GM23338 (cell line): Measurements from ENCODE around the gene TMEM150A. TPM values are rescaled to one million over a fixed set of nuclear protein-coding genes. Genes with fewer than 3 reads are reported as not detected.

ENCODE experiments used
- ATAC-seq: fragments of 200-7000 bp; cut with Tn5 transposase; 3 replicates; pipeline ENCODE4 v1.9.1; 2020
- DNase-seq: peaks from one replicate; pipeline ENCODE4 v3.0.0-alpha.2; 2015; ENCODE audit warnings: low spot score
- H2AFZ ChIP-seq: fragments of 200-600 bp; sonication (generic); 2 replicates; pipeline ENCODE4 v1.8.0; 2016; ENCODE audit warnings: antibody characterized with exemption, mild to moderate bottlenecking, moderate library complexity
- H3F3A ChIP-seq: fragments of 200-600 bp; sonication (generic); replicated peaks from 2 replicates; pipeline ENCODE4 v1.8.0; 2017; ENCODE audit warnings: antibody characterized with exemption, mixed run types, low read depth
- H3K27ac ChIP-seq: fragments of 200-600 bp; sonication (generic); 2 replicates; pipeline ENCODE4 v1.6.1; 2016; ENCODE audit warnings: low read depth
- H3K27me3 ChIP-seq: fragments of 200-600 bp; sonication (generic); 2 replicates; pipeline ENCODE4 v1.8.0; 2016; ENCODE audit warnings: mild to moderate bottlenecking, mixed run types, moderate library complexity; ENCODE audit not compliant: insufficient read depth
- H3K36me3 ChIP-seq: fragments of 200-600 bp; sonication (generic); 2 replicates; pipeline ENCODE4 v1.8.0; 2016; ENCODE audit warnings: mild to moderate bottlenecking; ENCODE audit not compliant: insufficient read depth
- H3K4me1 ChIP-seq: fragments of 200-600 bp; sonication (generic); 2 replicates; pipeline ENCODE4 v1.8.0; 2016; ENCODE audit warnings: mild to moderate bottlenecking, moderate library complexity; ENCODE audit not compliant: insufficient read depth
- H3K4me2 ChIP-seq: fragments of 200-600 bp; sonication (generic); 2 replicates; pipeline ENCODE4 v1.7.1; 2017; ENCODE audit warnings: mixed run types
- H3K4me3 ChIP-seq: fragments of 200-600 bp; sonication (generic); 2 replicates; pipeline ENCODE4 v1.6.1; 2016; ENCODE audit warnings: mixed run types
- H3K79me2 ChIP-seq: fragments of 200-600 bp; sonication (generic); replicated peaks from 2 replicates; pipeline ENCODE4 v1.8.0; 2017; ENCODE audit warnings: mild to moderate bottlenecking; ENCODE audit not compliant: insufficient read depth
- H3K9me2 ChIP-seq: fragments of 200-600 bp; sonication (generic); 2 replicates; pipeline ENCODE4 v1.8.0; 2017; ENCODE audit not compliant: insufficient read depth
- H4K20me1 ChIP-seq: fragments of 200-600 bp; sonication (generic); replicated peaks from 2 replicates; pipeline ENCODE4 v1.8.0; 2017; ENCODE audit warnings: mild to moderate bottlenecking; ENCODE audit not compliant: insufficient read depth
- H3K27ac Mint-ChIP-seq: 2 replicates; pipeline ENCODE4 v1.8.0; 2020; ENCODE audit warnings: inconsistent platforms, mild to moderate bottlenecking, moderate library complexity, mixed read lengths
- H3K27me3 Mint-ChIP-seq: 3 replicates; pipeline ENCODE4 v1.8.0; 2022; ENCODE audit warnings: low read depth, mild to moderate bottlenecking, moderate library complexity, mixed read lengths, inconsistent platforms; ENCODE audit not compliant: insufficient read depth, poor library complexity
- H3K36me3 Mint-ChIP-seq: 3 replicates; pipeline ENCODE4 v1.8.0; 2021; ENCODE audit warnings: low read depth, mild to moderate bottlenecking, inconsistent platforms, moderate library complexity, mixed read lengths
- H3K4me1 Mint-ChIP-seq: 3 replicates; pipeline ENCODE4 v1.8.0; 2020; ENCODE audit warnings: mild to moderate bottlenecking, inconsistent platforms, mixed read lengths
- H3K4me3 Mint-ChIP-seq: 3 replicates; pipeline ENCODE4 v1.8.0; 2021; ENCODE audit warnings: moderate library complexity, mild to moderate bottlenecking, inconsistent platforms, mixed read lengths
- H3K9me3 Mint-ChIP-seq: 3 replicates; pipeline ENCODE4 v1.8.0; 2020; ENCODE audit warnings: moderate library complexity, mild to moderate bottlenecking, inconsistent platforms, mixed read lengths
- CREB1 ChIP-seq: fragments of 250-450 bp; sonication (Bioruptor Pico); IDR thresholded peaks from 2 replicates; pipeline ENCODE4 v1.5.0; 2020; ENCODE audit warnings: low read depth, mild to moderate bottlenecking, moderate library complexity
- EZH2 ChIP-seq: fragments of 200-600 bp; sonication (generic); IDR thresholded peaks from one replicate; pipeline ENCODE4 v1.8.0; 2017; ENCODE audit warnings: antibody characterized with exemption, mild to moderate bottlenecking, low read depth; ENCODE audit not compliant: unreplicated experiment
- EZH2phosphoT487 ChIP-seq: fragments of 200-600 bp; sonication (generic); IDR thresholded peaks from one replicate; pipeline ENCODE4 v1.8.1; 2018; ENCODE audit warnings: antibody characterized with exemption; ENCODE audit not compliant: unreplicated experiment
- NANOG ChIP-seq: IDR thresholded peaks from 2 replicates; pipeline ENCODE4 v1.6.1; 2016; ENCODE audit warnings: antibody characterized with exemption, borderline replicate concordance
- POLR2AphosphoS5 ChIP-seq: IDR thresholded peaks from 2 replicates; pipeline ENCODE4 v1.6.1; 2016; ENCODE audit warnings: antibody characterized with exemption, low read depth
- ZNF331 ChIP-seq: fragments of 250-450 bp; sonication (Bioruptor Pico); IDR thresholded peaks from 2 replicates; pipeline ENCODE4 v1.5.0; 2020; ENCODE audit warnings: low read depth, mild to moderate bottlenecking, moderate library complexity
- polyA plus RNA-seq: library from polyadenylated mRNA; unstranded; fragments of >200 nt; fragmentation: Nextera tagmentation; extraction: Ambion mirVana; gene quantifications from 2 replicates; pipeline ENCODE4 v1.2.1, GENCODE V29; 2016
- total RNA-seq: library from RNA; depleted of rRNA; stranded (reverse); fragments of >200 nt; shearing (Covaris generic); gene quantifications from 2 replicates; pipeline ENCODE4 v1.2.3, GENCODE V29; 2014
- TF ChIP-seq, protein P1 (sequence below), 2 experiments: fragments of 200-600 bp in 1 of 2; sonication (generic) in 1 of 2; conservative IDR thresholded peaks; 2 replicates each; pipeline versions ENCODE4 v1.5.1 to v1.6.1; 2016 to 2017; ENCODE audit warnings: antibody characterized with exemption in 2 of 2, low read depth in 2 of 2, mild to moderate bottlenecking in 2 of 2, moderate library complexity in 1 of 2
- TF ChIP-seq, protein P2 (sequence below): IDR thresholded peaks from 2 replicates; pipeline ENCODE4 v1.6.1; 2016; ENCODE audit warnings: antibody characterized with exemption

Gene TMEM150A
- total and polyA plus RNA-seq, 2 experiments from 2014 or later: 16.4 to 27.9 TPM

DNA sequence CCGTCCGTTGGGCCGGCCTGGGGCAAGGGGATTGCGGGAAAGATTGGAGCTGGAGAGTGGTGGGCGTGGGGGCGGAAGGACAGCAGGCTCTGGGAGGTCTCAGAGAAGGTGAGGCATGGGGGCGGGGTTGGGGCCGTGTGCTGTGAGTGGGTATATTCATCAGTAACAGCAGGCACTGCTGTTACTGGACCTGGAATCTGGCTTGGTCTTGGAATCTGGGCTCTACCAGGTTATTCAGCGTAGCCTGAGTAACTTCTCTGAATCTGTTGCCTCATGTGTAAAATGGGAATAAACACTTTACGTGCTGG, 6.5 kb downstream of the TMEM150A start:
- ATAC-seq: peak; percentile 18
- DNase-seq: peak; percentile 48
- TF ChIP-seq NANOG: no peak
- H3K27me3 Mint-ChIP-seq: peaks cover 20% of the 10 kb centered on the region
- no peaks in the 10 kb centered on the region for H3K9me3 Mint-ChIP-seq
- Histone ChIP-seq H3K4me1 (peaks cover 6% of the 10 kb centered on the region), H3K27ac (no peak overlapping the region), H3K4me3 (peak overlapping the region; percentile 74), H3K27me3 (no peaks in the 10 kb centered on the region), H3F3A (no peaks in the 10 kb centered on the region), H3K36me3 (no peaks in the 10 kb centered on the region; the same call in 1 of the 2 replicates), H2AFZ (no peak overlapping the region; the same call in 1 of the 2 replicates), H3K9me2 (no peaks in the 10 kb centered on the region), H3K79me2 (peaks cover 14% of the 10 kb centered on the region), H3K4me2 (peak overlapping the region; percentile 82), H4K20me1 (0 out of 2 replicates have a peak, but pooled peaks cover 5% of the 10 kb centered on the region)
- peaks cover 7% of the 10 kb centered on the region; the same call in 1 of the 3 replicates for H3K36me3 Mint-ChIP-seq
- H3K27ac Mint-ChIP-seq: peak overlapping the region; percentile 90
- H3K4me3 Mint-ChIP-seq: peak overlapping the region; percentile 92
- peaks cover 8% of the 10 kb centered on the region; the same call in 2 of the 3 replicates for H3K4me1 Mint-ChIP-seq

DNA sequence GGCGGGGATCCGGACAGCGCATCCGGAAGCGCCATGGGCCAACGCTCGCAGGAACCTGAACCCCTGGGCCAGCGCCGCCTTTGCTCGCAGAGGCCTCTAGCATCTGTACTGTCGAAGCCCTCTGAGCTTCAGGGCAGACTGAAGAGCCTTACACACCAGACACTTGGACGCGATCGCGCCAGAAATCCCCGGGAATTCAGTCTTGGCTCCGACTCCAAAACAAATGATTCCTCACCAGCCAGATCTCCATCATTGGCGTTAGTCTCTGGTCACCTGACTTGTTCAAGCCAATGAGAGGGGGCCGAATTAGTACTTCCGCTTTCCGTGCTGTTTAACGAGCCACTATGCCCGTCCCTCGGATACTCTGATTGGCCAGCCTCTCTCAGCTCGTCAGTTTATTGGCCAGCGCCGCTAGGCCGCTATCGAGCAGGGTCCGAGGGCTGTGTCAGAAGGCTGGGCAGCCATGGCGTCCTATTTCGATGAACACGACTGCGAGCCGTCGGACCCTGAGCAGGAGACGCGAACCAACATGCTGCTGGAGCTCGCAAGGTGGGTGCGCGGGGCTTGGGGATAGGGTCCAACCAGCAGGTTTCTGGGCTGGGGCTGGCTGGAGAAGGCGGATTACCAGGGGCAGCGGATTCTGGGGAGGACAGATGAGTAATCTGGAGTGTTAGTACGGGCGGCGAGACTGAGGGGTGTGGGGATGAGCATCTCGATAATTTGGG, 7.0 kb downstream of the TMEM150A start, which contains the start of gene RNF181:
RNF181 (plus strand) TSS at position 445 of the 725 bp plus-strand sequence; CDS start at position 464, 19 bp downstream.
- peak; percentile 99 for DNase-seq
- H2AFZ ChIP-seq: peak within 1 kb of the TSS; percentile 11; the same call in 1 of the 2 replicates
- no peaks in the 10 kb centered on the region; the same call in 1 of the 2 replicates for H3K36me3 ChIP-seq
- Mint-ChIP-seq H3K9me3 (no peaks in the 10 kb centered on the region), H3K27me3 (peaks cover 17% of the 10 kb centered on the region), H3K4me1 (peaks cover 8% of the 10 kb centered on the region; the same call in 2 of the 3 replicates), H3K27ac (peak within 1 kb of the TSS; percentile 96), H3K36me3 (peaks cover 7% of the 10 kb centered on the region; the same call in 1 of the 3 replicates), H3K4me3 (peak within 1 kb of the TSS; percentile 92)
- peak within 1 kb of the TSS; percentile 86 for H3K4me2 ChIP-seq
- H4K20me1 ChIP-seq: 0 out of 2 replicates have a peak, but pooled peaks cover 5% of the 10 kb centered on the region
- H3F3A ChIP-seq: no peaks in the 10 kb centered on the region
- H3K4me1 ChIP-seq: peaks cover 6% of the 10 kb centered on the region
- TF ChIP-seq ZNF331 (CRISPR knock-in tag) (no peak), EZH2 (no peak), POLR2AphosphoS5 (peak; percentile 96), CREB1 (CRISPR knock-in tag) (peak; percentile 43; the same call in 1 of the 2 replicates), EZH2phosphoT487 (no peak), NANOG (no peak)
- TF ChIP-seq, protein P1, sequence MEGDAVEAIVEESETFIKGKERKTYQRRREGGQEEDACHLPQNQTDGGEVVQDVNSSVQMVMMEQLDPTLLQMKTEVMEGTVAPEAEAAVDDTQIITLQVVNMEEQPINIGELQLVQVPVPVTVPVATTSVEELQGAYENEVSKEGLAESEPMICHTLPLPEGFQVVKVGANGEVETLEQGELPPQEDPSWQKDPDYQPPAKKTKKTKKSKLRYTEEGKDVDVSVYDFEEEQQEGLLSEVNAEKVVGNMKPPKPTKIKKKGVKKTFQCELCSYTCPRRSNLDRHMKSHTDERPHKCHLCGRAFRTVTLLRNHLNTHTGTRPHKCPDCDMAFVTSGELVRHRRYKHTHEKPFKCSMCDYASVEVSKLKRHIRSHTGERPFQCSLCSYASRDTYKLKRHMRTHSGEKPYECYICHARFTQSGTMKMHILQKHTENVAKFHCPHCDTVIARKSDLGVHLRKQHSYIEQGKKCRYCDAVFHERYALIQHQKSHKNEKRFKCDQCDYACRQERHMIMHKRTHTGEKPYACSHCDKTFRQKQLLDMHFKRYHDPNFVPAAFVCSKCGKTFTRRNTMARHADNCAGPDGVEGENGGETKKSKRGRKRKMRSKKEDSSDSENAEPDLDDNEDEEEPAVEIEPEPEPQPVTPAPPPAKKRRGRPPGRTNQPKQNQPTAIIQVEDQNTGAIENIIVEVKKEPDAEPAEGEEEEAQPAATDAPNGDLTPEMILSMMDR (conservative IDR thresholded peaks at IDR 0.05; ENCODE audit: low read depth in 2 of 2): no peak
- TF ChIP-seq, protein P2, sequence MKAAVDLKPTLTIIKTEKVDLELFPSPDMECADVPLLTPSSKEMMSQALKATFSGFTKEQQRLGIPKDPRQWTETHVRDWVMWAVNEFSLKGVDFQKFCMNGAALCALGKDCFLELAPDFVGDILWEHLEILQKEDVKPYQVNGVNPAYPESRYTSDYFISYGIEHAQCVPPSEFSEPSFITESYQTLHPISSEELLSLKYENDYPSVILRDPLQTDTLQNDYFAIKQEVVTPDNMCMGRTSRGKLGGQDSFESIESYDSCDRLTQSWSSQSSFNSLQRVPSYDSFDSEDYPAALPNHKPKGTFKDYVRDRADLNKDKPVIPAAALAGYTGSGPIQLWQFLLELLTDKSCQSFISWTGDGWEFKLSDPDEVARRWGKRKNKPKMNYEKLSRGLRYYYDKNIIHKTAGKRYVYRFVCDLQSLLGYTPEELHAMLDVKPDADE: peak; percentile 29; the same call in 1 of the 2 replicates
- no peaks in the 10 kb centered on the region for H3K9me2 ChIP-seq
- H3K79me2 ChIP-seq: peaks cover 14% of the 10 kb centered on the region
- H3K27ac ChIP-seq: peak within 1 kb of the TSS; percentile 75; the same call in 1 of the 2 replicates
- no peaks in the 10 kb centered on the region for H3K27me3 ChIP-seq
- peak within 1 kb of the TSS; percentile 74 for H3K4me3 ChIP-seq
- ATAC-seq: peak; percentile 98
